ENCODE measurements around the gene SFI1. TPM values are rescaled to one million over a fixed set of nuclear protein-coding genes. Genes with fewer than 3 reads are reported as not detected.
"Not testable (repeated sequence)": the region's sequence is repeated elsewhere in the genome, so short reads cannot be mapped to it uniquely, and the experiment has no call there.

Gene SFI1
- total RNA-seq, 1 donor from 2014 or later, result 74.5 TPM

DNA sequence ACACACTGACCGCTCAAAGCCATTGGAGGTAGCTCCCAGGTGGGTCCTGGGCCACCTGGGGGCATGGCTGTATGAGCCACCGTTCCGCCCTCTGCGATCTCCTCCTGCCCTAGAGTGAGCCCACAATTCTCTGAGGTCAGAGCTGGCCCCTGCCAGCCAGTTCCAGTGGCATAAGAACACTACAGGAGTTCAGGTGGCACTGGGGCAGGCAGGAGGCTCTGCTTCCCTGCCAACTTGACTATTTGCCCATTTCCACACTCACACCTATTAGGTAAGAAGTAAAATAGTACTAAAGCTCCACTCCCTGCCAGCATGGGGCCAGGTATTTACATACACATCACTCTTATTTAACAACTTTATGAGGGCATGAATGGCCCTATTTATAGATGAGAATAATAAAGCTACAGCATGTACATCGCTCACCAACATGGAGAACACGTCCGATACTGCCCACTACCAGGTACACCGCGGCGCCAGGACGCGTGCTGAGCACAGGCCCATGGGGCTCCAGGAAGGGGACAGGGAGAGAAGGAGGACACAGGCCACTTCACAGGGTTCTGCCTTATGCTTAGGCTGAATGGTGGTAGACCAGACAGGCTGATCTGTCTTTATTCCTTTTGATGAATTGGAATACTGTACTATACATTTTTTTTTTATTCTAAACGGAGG, 139.4 kb downstream of the SFI1 start:
- no peak for DNase-seq (ENCODE audit: low spot score)

DNA sequence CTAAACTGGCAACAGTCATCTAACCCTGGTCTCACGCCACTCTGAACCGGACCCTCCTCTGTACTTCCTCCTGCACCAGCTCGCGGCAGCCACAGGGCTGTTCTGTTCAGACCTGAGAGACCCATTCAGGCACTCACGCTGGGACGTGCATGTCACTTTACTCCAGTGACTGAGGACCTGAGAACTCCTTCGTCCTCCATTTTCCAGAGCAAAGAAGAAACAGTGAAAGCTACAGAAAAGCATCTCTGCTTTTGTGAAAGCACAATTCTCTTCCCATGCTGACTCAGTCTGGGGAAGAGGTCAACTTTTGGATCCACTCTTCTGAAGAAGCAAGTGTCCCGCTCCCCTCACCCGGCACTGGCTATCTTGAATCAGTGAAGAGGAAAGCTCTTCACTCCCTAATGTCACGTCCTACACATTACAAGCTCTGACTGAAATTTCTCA, 141.1 kb downstream of the SFI1 start:
- no peak for DNase-seq (ENCODE audit: low spot score)

GRCh38 chr22:31637891-31638618, 141.7 kb downstream of the SFI1 start:
- no peak for DNase-seq (ENCODE audit: low spot score)

- no peak for DNase-seq (ENCODE audit: low spot score)
These were observed 143.2 kb downstream of the SFI1 start for GRCh38 chr22:31639436-31640039.

GRCh38 chr22:31646186-31647019, 150.1 kb downstream of the SFI1 start:
- DNase-seq (ENCODE audit: low spot score), result no peak

DNA sequence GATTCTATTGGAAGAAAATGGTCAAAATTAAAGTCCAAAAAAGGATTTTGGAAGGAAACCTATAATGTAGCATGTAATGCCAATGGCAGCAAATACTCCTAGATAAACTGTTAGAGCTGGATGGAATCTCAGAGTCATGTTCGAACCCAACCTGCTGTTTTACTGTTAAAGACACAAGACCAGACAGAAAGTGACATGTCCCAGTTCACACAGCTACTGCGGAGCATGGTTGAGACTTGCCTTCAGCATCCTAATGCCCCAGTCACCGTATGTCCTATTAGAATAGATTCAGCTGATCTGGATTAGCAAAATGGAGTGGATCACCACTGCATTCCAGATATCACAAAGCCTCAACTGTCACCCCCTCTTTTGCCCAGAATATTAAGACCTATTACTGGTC, 150.7 kb downstream of the SFI1 start:
- no peak for DNase-seq (ENCODE audit: low spot score)

DNA sequence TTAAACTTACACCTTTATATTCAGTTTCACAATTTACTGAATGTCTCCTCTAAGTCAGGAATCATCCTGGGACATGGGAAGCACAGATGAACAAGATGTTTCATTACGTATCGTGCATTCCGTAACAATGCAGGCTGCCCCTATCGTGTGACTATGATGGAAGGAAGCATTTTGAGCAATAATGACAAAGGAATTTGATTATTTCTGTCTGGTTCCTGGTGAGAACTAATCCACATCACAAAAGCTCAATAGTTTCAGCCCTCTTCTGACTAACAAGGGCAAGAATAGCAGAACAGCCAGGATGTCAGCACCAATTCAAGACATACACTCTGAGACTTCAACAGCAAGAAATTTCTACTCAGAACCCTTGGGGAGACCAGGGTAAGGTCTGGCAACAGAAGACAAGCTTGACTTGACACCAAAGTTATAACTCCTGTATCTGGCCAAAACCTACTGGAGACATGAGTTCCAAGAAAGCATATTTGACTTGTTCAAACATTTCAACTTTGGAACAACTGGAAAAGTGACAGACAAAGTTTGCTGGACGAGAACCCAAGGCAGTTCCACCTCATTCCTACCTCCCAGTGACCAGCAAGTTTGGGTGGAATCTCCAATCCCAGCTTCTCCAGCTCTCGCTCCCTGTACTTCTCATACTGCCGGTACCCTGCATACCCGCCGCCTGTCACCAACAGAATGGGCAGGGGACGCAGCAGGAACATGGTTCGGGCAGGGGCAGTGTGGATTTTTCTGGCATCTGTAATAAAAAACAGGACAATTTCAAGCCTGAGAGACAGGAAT, 151.4 kb downstream of the SFI1 start:
- DNase-seq (ENCODE audit: low spot score), result no peak

DNA sequence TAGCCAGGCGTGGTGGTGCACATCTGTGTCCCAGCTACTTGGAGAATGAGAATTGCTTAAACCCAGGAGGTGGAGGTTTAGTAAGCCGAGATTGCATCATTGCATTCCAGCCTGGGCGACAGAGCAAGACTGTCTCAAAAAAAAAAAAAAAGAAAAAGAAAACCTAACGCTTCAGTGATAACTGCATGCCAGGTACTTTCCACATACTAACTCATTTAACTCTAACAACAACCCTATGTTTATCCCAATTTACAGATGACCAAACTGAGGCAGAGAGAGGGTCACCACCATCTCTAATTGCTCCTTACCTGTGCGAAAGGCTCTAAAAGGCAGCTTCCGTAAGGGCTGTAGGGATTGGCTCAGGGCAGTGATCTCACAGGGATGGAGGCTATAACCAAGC, 154.1 kb downstream of the SFI1 start:
- no peak for DNase-seq (ENCODE audit: low spot score)

- DNase-seq (ENCODE audit: low spot score), result no peak
These were observed 155.3 kb downstream of the SFI1 start for GRCh38 chr22:31651664-31652063.

DNA sequence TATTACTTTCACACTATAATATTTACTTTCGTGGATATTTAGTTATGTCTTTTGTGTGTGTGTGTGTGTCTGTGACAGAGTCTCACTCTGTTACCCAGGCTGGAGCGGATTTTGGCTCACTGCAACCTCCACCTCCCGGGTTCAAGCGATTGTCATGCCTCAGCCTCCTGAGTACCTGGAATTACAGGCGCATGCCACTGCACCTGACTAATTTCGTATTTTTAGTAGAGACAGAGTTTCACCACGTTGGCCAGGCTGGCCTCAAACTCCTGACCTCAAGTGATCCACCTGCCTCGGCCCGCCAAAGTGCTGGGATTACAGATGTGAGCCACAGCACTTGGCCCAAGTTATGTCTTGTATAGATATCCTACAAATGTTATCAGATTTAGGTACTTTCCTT, 155.8 kb downstream of the SFI1 start:
- DNase-seq (ENCODE audit: low spot score), result no peak

DNA sequence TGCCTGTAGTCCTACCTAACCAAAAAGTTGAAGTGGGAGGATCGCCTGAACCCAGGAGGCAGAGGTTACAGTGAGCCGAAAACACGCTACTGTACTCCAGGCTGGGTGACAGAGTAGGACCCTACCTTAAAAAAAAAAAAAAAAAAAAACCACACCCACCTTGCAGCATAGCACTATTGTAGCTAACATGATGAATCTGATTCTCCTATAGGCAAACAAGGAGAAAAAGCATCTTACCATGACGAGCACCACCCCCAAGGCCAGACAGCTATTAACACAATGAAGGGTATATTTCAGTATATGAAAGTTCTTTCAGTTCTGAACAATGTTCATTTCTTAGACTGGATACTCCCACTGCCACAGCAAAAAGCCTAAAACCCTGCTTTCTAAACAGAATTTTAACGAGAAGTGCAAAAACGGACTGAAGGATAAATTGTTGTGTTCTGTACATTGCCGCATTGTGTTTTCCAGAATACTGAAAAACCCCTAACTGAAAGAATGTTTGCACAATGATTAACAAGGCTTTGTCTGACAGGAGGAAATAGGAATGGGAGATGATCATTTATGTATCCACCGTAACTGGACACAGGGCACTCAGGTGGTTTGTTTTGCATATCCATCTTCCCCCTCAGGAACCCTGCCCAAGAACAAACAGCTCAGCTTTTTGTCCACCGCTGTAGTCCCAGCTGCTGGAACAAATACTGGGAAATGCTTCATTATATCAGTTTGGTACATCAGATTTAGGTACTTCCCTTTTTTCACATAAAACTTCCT, 156.8 kb downstream of the SFI1 start:
- no peak for DNase-seq (ENCODE audit: low spot score)

- no peak for DNase-seq (ENCODE audit: low spot score)
These were observed 157.6 kb downstream of the SFI1 start for GRCh38 chr22:31653944-31654343.

DNA sequence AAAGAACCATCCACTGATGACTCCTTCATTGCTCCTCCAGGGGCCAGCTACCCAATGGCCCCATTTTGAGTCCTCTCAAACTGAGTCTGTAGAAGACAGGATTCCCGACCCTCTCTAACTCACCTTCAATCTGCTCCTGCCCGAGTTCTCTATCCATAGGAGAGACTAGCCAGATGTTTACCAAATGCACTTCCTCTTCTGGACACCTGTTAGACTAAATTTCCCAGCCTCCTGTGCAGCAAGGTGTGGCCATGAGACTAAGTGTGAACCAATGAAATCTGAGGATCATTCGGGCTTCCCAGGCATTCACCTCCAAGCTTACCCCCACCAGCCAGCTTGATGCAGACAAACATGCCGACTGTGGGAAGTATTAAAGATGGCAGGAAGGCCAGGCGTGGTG, 158.1 kb downstream of the SFI1 start:
- no peak for DNase-seq (ENCODE audit: low spot score)

DNA sequence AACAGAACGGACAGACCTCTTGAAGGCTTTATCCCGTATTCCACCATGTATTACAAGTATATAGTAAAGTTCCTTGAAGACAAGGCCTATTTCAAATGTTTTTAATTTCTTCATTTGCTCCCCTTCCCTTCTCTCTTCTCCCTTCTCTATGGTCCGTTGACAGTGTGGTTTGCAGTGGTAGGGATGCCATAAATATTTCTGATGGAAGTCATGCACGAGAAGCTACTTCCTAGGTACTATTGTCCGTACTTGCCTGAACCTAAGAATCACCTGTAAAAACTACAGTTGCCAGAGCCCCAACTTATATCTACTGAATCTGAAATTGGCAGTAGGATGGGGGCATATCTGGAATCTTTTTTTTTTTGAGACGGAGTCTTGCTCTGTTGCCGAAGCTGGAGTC, 162.9 kb downstream of the SFI1 start:
- DNase-seq (ENCODE audit: low spot score), result no peak

GRCh38 chr22:31660860-31661341, 164.6 kb downstream of the SFI1 start:
- not testable (repeated sequence) for DNase-seq (ENCODE audit: low spot score)

DNA sequence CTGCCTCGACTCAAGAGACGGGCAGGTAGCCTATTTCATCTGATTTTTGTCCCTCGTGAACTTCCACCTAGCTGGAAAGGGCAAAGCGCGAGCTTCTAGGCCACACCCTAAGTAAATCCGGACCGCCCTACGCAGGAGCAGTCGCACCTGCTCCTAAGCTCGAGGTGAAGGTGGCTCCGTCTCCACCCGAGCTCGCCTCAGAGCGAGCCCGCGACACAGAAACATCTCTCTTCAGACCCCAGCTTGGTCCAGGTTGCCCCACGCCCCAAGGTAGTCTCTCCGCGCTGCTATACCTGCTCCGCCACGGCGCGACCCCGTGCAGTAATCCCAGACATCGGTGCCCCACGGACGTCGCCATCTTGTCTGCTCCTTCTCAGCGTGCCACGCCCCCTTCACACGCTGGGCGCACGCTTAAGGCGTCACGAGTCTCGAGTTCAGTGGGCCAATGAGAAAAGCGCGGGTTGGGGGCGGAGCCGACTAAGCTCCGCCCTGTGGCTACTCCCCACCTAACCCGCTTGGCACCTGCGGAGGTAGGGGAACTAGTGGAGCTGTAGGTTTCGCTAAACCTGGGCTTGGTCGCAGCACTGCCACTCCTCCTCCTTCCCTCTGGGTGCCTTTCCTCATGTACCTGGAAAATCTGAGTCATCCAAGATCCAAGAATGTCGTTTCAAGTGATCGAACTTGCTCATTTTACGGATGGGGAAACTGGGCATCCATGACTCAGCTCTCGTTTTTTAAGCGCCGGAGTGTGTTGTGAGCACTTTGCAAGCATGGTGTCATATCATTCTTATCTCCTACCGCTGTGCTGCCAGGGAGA, 165.7 kb downstream of the SFI1 start, which contains the start of gene PISD:
Gene PISD, minus strand, starts transcription at position 365 of the 817 bp plus-strand sequence. Its CDS starts 7 bp downstream, at position 358.
- peak; percentile 97 for DNase-seq (ENCODE audit: low spot score)

DNA sequence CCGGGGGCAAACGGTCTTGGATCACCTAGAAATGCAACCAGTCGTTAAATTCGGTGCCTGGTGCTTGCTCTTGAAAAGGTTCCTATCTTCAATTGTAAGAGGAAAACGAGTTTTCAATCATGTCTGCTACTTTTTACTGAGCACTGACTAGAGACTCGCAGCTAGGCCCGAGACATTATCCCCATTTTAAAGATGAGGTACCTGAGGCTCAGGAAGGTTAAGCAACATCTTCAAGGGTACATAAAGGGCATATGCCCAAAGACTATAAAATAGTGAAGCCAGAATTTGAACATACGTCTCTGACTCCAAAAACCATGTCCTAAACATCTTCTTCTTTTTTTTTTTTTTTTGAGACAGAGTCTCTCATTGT, 166.3 kb downstream of the SFI1 start:
- no peak for DNase-seq (ENCODE audit: low spot score)
